ENCODE results near the gene BATF2.

The BATF2 gene

DNA sequence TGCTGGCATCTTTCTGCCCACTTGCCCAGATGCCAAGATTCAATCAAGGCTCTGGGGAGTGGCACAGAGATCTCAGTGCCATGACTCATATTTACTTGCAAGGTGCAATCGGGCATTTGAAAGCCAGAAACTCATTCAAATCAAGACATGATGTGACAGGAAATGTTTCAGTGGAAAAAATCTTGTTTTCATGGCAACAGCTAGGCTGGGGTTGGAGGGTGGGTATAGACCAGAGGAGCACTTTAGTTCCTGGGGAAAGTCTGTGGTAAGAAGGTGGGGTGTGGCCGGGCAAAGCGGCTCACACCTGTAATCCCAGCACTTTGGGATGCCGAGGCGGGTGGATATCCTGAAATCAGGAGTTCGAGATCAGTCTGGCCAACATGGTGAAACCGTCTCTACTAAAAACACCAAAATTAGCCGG lies 26.0 kb downstream of the BATF2 start:
- FAIRE-seq = no peak
- no peak for DNase-seq (ENCODE audit: insufficient read length, low spot score)

DNA sequence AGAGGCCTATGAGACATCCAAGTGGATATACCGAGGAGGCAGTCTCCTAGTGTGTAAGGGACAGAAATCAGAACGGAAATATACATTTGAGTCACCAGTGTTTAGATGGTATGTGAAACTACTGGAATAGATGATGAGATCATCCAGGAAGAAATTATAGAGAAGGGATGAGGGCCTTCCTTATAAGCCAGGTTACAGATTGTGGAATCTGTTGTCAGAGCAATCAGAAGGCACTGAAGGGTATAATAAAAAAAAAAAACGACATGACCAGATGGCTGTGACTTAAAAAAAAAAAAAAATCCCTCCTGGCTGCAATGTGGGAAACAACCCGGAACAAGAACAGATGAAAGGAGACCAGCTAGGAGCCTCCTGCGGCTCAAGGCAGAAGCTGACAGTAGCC lies 27.6 kb downstream of the BATF2 start:
- DNase-seq (ENCODE audit: insufficient read length, low spot score) (no peak), FAIRE-seq (no peak)

DNA sequence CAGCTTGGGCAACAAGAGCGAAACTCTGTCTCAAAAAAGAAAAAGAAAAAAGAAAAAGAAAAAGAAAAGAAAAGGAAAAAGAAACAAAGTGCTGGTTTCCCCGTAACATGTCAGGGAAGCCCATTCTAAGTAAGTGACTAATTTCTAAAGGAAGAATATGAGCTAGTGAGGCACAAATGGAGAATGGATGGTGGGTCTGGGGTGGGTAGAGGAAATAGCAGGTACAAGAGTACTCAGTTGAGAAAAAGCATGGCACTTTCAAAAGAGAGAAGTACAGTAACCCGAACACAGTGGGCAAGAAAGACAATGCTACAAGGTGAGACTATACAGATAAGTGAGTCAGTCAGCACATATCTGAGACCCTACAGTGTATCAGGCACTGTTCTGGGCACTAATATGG lies 29.4 kb downstream of the BATF2 start:
- FAIRE-seq (no peak), DNase-seq (ENCODE audit: insufficient read length, low spot score) (no peak)

- FAIRE-seq = no peak
These were observed 33.6 kb downstream of the BATF2 start for GRCh38 chr11:64963072-64963631.

GRCh38 chr11:64960719-64961118 lies 36.1 kb downstream of the BATF2 start:
- FAIRE-seq = no peak
- no peak for DNase-seq (ENCODE audit: insufficient read length, low spot score)

More at GRCh38 chr11:64963072-64963631, 33.6 kb downstream of the BATF2 start:
- no peak for DNase-seq (ENCODE audit: insufficient read length, low spot score)

DNA sequence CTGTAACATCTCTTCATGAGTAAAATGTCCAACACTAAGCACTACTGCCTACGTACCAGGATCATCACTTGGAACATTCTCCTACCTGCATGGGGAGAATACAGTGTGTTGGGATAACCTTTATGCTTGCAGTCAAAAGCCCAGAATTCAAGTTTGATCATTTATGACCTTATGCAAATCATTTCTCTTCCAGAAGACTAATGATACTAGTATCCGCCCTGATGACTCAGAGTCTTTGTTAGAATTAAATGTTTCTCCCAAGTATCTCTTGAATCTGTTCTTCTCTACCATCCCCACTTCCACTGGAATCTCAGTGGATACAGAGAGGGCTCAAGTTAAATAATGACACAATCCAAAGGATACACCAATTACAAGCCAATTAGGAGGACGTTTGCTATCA lies 37.3 kb downstream of the BATF2 start:
- DNase-seq (ENCODE audit: insufficient read length, low spot score) (no peak), FAIRE-seq (no peak)

DNA sequence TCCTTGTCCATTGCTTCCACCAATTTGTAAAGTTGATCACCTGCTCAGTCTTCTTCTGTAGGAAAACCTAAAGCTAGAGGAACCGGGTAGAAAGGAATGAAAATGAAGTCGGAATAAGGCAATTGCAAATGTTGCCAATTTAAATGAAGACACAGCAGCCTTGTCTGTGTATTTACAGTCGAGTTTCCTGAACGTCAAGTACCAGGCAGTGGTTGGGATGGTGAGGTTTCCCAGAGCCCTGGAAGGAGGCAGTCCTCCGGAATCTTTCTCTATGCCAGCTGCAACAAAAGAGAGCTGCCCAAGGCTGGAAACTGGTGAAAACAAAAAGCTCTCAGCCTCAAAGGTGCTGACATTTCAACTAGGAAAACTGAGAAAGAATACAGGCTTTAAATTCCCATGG lies 42.6 kb downstream of the BATF2 start:
- FAIRE-seq (no peak), DNase-seq (ENCODE audit: insufficient read length, low spot score) (no peak)

- DNase-seq (ENCODE audit: insufficient read length, low spot score) (no peak), FAIRE-seq (no peak)
These were observed 45.2 kb downstream of the BATF2 start for GRCh38 chr11:64951529-64951928.

DNA sequence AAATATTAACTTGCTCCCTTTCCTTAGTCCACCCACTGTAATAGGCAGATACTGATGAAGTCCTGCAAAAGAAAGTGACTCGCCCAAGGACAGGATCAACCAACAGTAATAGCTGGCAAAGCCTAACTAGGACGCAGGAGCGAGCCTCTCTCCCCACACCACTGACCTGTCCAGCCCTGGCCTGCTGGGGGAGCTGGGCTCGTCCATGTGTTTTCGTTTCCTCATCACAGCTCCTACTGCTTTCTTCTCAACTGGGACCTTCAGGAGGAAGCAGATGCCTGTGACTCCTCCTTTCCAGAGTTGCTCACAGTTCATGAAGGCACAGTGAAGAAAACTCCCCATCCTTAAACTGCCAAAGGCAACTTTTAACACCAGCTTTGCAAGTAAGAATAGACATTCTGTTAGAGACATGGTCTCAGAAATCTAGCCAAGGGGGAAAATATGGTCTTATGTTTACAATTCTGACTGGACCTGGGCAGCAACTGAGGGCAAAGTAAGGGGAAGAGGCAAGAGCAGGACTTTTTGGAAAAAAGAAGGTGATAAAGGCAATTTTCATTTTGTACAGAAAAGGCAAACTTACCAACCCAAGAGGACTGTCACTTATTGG lies 49.5 kb downstream of the BATF2 start:
- FAIRE-seq (no peak), DNase-seq (ENCODE audit: insufficient read length, low spot score) (no peak)

Measured in GM19239 (cell line).